HG02970 (cell line): ENCODE data around the gene HCRTR1.

Experiments
- ATAC-seq: cut with Tn5 transposase; IDR thresholded peaks from one replicate; pipeline ENCODE4 v1.9.1; 2021; ENCODE audit warnings: mild to moderate bottlenecking, moderate library complexity, moderate number of reproducible peaks; ENCODE audit not compliant: unreplicated experiment, low FRiP score

The HCRTR1 gene

DNA sequence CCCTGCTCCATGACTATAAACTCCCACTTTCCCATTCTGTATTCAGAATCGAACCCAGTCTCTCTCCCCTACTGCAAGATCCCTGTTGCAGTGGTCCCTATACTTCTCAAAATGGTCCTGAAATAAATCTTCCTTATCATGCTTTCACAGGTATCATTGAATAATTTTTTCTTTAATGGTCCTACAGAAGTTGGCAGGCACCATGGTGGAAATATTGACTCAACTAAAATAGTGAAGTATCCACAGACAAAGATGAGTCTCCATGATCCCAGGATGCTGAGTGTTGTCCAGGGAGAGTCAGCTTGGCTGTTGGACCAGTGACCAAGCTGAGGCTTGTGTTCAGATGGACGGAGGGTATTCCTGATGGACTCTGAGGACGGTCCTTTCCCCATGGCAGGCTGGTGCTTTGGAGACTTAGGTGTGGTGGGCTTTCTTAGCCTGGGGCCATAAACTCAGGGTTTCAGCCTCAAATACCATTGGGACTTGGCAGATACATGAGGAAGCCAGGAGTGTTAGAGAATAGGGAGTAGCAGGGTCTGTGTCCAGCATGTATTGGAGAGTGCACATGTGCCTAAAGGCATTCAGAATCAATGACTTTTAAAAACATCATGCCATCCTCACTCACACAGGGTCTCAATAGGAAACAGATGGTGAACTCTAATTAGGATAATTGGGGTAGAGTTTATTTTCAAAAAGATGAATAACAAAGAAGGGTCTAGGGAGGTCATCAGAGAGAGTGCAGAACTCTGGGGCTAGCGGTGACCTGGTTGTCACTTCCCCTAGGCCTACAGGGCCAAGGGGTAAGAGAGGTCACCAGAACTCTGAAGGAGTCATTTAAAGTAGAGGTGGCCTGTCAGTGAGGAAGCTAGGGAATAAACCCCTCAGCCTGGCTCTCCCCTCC is 21.4 kb upstream of the HCRTR1 start:
- no peak for ATAC-seq

DNA sequence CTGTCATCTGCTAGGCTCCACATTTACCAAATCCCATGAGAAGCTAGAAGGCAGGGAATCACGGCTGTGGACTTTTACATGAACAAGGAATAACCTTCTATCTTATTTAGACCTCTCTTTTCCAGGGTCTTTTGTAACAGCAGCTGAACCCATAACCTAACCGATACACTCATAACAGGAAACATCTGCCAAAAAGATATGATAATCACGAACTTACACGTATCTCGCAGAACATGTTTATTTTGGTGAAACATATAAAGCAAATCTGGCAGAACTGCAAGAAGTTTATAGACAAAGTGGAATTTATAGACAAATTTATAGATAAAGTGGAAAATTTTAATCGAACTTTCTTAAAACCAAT is 20.8 kb upstream of the HCRTR1 start:
- ATAC-seq = no peak

DNA sequence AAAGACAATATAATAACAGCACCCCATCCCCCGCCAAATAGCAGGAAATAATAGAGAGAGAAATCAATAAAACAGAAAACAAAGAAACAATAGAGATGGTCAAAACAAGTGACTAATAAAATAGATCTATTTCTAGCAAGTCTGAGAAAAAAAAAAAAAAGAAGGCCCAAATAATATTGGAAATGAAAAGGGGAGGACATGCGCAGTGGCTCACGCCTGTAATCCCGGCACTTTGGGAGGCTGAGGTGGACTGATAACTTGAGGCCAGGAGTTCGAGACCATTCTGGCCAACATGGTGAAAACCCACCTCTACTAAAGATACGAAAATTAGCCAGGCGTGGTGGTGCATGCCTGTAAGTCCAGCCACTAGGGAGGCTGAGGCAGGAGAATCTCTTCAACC is 18.5 kb upstream of the HCRTR1 start:
- ATAC-seq = no peak

DNA sequence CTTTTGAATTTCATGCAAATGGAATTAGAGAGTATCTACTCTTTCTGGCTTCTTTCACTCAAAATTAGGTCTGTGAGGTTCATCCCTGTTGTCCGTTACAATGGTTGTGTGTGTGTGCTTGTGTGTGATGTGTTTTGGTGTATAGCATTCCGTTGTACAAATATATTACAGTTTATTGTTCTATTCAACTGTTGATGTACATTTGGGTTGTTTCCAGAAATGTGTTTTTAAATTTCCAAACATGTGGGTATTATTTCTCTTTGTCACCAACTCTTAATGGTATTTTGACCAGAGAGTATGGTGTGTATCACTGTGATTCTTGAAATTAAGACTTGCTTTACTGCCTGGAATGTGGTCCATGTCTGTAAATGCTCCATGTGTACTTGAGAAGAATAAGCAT is 16.8 kb upstream of the HCRTR1 start:
- ATAC-seq = no peak

DNA sequence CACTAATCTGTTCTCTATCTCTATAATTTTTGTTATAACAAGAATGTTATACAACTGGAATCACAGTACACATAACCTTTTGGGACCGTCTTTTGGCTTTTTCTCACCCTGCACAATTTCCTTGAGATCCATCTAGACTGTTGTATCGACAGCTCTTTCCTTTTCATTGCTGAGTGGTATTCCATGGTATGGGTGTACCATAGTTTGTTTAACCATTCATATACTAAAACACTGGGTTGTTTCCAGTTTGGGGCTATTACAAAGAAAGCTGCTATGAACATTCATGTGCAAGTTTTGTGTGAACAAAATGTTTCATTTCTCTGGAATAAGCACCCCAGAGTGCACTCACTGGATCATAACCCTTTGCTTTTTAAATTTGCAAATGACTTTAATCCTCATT is 15.4 kb upstream of the HCRTR1 start:
- no peak for ATAC-seq

DNA sequence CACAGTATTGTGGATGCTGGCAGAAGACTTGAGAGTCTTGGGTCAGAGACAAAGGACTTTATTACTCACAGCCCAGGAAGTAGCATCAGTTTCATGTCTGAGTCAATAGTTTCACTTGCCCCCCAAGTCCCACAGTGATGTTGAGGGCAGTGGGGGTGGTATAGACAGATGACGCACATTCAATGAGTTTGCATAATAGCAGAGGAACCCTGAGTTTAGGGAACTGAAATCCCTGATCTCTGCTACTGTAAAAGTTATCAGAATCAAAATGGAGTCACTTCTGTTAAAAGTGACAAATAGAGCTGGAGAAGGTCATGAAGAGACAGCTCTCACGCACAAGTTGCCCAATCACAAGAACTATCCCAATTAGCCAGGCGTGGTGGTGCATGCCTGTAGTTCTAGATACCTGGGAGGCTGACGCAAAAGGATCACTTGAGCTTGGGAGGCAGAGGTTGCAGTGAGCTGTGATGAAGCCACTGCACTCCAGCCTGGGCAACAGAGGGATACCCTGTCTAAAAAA is 11.5 kb upstream of the HCRTR1 start:
- peak; percentile 95 for ATAC-seq

DNA sequence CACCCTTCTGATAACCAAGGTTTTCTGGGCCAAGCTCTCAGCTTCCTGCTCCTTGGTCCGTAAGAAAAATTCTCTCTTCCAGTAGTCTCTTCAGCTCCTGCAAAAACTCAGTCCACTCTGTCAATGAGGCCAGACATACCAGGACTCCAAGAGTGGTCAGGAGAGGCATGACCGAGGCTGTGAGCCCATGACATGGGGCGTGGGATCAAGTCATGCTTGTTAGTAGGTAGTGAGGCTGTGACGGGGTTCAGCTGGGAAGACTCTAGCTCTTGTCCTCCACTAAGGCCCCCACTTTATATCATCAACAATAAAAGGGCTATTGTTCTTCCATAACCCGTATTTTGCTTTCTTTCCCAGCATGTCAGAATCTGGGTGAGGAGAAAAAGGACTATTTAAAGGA is 10.1 kb upstream of the HCRTR1 start:
- ATAC-seq = no peak

DNA sequence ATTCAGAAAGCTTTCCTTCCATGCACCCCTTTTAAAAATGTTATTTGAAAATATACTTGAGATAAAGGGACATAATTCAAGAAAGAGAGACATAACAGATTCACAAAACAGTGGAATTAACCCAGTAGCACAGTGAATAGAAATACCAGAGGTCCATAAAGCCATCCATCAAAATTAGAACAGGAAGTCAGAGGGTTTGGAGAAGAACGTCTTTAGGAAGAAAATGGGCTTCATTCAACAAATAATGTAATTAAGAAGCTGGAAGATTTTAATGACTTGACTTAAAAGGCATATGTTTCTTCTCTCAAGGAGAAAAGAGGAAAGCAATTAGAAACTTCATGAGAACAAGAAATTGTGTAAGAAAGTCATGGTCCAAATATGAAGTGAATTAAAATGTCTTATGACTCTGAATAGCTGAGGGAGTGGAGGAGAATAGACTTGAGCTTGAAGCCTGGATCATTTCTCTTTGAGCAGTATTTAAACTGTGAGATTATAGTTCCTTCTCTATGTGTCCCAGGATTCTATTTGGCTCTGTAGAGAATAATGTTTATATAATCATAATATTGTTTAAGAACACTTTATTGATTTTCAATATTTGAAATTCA is 7.9 kb upstream of the HCRTR1 start:
- no peak for ATAC-seq

DNA sequence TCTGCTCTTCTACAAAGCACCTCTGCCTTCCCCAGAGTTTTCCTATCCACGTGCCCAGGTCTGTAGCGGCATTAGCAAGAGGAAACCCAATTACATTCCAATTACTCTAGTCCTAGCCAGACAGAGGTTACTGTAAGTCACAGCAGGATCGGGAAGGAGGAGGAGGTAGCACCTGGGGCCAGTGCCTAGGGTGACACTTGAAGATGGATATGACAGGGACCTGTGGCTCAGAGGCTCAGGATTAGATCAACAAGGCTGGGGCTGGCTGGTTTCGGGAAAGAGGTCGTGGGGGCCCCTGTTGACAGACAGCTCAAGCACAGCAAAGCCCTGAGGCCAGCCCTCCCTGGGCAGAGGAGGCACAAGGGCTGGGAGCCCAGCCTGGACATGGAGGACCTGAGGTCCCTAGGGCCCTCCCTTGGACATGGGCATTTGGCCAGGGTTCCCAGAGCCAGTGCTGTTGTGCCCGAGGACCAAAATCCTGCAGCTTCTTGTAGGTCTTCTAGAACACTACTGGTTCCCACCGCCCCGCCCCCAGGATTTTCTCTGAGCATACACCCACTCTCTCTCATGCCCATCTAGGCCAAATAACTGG is 3.0 kb upstream of the HCRTR1 start:
- ATAC-seq = no peak

DNA sequence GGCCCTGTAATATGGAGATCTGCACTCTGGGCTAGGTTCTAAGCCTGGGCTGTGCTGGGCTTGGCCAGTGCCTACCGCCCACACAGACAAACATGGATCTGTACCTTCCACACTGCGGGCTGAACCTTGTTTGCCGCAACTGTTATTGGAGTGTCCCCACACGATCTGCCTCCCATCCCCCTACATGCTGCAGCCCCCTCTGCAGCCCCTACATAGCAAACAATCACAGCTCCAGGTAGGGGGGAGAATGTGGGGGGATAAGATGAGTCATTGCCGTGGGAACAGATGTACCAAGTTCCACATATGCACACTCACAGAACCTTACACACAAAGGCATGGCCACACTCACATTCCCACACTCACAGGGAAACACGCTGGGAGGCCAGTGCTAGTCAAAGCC is 2.1 kb upstream of the HCRTR1 start:
- ATAC-seq = no peak

DNA sequence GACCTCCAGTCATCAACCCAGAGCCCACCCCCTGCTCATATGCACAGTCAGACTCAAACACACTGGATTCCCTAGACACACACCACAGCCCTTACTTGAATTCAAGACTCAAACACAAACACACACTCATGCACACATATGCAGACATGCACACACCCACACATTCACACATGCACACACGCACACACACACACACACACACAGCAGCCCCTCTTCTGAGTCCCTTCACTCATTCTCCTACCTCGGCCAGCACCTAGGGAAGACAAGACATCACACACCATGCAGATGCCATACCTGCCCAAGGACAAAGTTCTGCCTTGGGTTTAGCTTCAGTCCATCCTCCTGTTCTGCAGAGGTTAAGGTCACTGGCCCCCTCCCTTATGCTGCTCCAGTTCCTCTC is 1.6 kb upstream of the HCRTR1 start:
- no peak for ATAC-seq

DNA sequence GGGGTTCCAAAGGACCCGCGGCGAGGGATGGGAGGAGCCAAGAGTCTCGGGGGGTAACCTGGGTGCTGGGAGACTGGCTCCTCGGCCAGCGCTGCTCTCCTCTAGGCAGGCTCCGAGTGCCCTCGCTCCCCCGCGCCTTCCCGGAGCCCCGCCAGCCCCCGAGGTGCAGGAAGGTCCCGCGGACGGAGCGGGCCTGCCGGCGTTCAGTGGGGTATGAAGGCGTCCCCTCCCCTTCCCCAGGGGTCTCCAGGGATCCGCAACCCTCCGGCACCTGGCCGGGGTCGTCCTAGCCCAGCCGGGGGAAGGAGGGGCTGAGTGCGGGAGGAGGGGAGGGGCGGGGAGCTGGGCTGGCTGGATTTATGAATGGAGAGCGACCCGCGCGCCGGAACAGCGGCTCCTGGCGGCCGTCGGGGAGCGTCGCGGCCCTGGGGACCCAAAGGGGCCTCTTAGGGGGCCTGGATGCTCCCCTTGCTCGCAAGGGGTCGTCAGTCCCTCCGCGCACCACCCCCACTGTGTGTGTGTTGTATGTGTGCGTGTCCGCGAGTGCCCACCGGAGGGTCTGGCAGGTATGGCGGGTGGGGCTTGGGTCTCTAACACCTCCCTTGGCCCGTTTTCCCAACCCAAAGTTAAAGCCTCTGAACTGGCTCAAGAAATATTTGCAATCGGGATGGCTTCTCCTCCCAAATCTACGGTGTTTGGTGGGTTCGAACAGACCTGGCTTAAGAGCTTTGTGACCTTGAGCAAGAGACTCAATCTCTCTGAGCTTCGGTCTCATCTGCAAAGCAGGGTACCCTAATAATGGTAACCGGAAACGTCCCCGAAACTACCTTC is 642 bp downstream of the HCRTR1 start:
- ATAC-seq = no peak

DNA sequence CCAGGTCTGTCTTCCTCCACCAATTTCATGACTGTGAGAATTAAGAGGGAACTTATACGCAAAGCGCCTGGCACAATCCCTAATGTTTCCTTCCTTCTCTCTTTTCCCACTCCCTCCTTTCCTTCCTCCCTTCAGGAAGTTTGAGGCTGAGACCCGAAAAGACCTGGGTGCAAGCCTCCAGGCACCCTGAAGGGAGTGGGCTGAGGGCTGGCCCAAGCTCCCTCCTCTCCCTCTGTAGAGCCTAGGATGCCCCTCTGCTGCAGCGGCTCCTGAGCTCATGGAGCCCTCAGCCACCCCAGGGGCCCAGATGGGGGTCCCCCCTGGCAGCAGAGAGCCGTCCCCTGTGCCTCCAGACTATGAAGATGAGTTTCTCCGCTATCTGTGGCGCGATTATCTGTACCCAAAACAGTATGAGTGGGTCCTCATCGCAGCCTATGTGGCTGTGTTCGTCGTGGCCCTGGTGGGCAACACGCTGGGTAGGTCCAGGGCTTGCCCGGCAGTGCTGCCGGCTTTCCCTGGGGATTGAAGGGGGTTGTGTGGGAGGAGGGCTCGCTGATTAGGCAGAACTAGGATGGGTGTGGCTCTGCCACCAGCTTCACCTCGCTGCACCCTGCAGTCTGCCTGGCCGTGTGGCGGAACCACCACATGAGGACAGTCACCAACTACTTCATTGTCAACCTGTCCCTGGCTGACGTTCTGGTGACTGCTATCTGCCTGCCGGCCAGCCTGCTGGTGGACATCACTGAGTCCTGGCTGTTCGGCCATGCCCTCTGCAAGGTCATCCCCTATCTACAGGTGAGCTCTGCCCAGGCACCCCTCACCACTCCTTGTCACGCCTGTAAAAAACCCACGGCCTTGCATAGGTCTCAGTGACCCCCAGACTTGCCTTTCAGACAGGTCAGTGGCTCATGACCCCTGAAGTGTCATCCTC is 1.7 kb downstream of the HCRTR1 start:
- no peak for ATAC-seq

DNA sequence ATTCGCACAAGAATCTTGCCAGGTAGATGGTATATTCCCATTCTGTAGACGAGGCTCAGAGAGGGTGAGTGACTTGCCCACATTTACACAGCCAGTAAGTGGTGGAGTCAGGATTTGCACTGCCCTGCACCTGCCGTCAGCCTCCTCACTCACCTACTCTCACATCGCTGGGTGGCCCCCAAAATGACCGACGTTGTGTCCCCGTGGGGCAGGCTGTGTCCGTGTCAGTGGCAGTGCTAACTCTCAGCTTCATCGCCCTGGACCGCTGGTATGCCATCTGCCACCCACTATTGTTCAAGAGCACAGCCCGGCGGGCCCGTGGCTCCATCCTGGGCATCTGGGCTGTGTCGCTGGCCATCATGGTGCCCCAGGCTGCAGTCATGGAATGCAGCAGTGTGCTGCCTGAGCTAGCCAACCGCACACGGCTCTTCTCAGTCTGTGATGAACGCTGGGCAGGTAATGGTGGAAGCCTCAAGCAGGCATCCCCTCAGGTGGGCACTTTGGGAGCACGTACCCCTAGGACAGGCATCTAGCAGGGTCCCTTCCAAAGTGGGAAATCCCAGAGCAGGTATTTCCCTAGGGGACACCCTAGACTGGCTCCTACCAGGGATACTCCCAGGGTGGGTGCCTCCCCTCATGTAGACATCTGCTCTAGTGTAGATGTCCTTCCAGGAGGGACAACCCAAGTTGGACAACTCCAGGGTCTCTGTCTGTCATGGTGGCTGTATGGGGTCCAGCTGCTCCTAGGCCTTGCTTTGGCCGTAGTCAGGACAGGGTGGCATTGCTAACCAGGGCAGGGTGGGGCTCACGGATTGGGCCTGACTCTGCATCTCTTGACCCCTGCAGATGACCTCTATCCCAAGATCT is 3.4 kb downstream of the HCRTR1 start:
- no peak for ATAC-seq

DNA sequence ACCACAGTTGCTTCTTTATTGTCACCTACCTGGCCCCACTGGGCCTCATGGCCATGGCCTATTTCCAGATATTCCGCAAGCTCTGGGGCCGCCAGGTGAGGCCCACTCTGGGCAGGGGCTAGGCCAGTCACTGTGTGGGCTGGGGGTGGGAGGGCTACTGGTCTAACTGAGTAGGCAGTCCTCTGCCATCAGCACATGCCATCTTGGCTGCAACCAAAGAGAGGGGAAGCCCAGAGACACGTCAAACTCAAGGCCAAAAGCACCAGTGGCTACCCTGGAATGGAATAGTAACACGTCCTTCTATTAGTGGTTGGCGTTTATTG is 4.0 kb downstream of the HCRTR1 start:
- ATAC-seq = no peak

DNA sequence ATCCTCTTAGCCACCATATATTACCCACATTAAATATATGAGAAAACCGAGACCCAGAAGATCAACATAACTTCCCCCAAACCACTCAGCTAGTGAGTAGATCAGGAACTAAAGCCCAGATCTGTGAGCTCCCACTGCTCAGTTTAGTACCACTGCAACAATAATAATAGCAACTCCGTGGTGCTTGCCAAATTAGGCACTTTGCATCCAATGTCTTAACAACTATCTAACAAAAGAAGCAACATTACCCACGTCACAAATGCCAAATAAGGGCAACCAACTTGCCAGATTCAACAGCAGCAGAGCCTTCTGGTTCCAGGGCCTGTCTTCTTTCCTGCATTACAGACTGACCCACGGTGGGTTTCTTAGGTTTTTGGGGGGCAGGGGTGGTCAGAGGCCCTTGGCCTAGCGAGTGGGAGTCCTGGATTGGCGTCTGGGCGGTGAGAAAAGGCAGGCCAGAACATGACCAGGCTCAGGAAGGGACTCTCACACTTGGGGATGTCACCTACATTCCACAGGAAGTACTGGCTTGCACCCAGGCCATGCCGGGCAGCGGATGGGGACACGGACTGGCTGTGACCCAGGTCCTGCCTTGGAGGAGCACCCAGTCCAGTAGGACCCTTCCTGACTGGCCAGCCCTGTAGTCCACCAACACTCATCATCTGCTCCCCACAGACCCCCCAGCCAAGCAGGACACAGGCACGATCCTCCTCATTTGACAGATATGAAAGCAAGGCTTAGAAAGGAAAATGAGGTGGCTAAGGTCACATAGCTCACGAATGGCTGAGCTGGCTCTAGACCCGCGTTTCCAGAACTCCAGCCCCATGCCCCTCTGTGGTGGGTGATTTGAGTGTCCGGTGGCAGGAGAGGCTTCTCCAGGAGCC is 4.6 kb downstream of the HCRTR1 start:
- no peak for ATAC-seq

DNA sequence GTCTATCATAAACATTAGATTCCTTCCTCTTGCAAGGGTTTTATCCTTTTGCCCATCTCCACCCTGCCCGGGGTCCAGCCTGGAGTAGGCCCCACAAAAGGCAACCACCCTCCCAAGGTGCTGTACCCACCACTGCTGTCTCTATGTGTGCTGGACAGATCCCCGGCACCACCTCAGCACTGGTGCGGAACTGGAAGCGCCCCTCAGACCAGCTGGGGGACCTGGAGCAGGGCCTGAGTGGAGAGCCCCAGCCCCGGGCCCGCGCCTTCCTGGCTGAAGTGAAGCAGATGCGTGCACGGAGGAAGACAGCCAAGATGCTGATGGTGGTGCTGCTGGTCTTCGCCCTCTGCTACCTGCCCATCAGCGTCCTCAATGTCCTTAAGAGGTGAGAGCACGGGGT is 5.9 kb downstream of the HCRTR1 start:
- no peak for ATAC-seq

DNA sequence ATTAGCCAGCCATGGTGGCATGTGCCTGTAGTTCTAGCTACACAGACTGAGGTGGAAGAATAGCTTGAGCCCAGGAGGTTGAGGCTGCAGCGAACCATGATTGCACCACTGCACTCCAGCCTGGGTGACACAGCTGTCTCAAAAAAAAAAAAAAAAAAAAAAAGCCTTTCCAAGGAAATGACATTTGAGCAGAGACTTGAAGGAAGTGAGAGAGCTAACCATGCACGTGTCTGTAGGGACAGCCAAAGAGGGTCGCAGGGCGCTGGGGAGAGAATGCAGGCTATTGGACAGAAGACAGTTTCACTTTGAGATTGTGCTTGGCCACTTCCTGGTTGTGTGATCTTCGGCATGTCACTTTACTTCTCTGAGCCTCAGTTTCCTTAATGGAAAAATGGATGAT is 6.8 kb downstream of the HCRTR1 start:
- ATAC-seq = no peak
